HG03095 (cell line): ENCODE data around the gene GLTP.
"Not testable (repeated sequence)": the region's sequence is repeated elsewhere in the genome, so short reads cannot be mapped to it uniquely, and the experiment has no call there.

ENCODE experiments used
- ATAC-seq: cut with Tn5 transposase; IDR thresholded peaks from one replicate; pipeline ENCODE4 v1.9.1; 2021; ENCODE audit warnings: moderate library complexity; ENCODE audit not compliant: unreplicated experiment

Gene GLTP

DNA sequence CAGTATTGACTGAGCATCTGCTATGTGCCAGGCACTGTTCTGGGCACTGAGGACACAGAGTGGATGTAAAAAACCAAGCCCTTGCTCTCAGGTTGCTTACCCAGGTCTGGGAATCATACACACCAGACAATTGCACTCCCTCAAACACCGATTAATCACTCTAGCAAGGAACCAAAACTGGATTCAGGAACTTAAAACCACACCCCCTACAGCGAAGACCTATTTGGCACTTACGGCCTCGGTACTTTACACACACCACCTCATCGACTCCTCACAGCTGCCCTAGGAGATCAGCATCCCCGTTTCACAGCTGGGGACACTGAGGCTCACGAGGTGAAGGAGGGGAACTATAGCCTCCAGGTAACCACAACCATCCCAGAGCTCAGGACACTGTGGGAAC is 1.6 kb downstream of the GLTP start:
- no peak for ATAC-seq

DNA sequence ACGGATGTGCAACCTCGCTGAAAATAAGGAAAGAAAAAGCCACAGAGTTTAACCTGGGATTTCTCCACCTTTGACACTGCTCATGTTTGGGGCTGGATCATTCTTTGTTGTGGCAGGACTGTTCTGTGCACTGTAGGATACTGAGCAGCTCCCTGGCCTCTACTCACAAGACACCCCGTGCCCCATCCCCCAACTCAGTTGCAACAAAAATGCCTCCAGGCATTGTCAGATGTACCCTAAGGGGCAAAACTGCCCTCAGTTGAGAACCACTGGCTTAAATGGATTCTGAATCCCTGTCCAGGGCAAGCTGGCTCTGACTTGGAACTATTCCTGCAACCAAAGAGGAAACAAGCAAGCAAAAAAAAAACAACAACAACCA is 2.1 kb downstream of the GLTP start:
- no peak for ATAC-seq

DNA sequence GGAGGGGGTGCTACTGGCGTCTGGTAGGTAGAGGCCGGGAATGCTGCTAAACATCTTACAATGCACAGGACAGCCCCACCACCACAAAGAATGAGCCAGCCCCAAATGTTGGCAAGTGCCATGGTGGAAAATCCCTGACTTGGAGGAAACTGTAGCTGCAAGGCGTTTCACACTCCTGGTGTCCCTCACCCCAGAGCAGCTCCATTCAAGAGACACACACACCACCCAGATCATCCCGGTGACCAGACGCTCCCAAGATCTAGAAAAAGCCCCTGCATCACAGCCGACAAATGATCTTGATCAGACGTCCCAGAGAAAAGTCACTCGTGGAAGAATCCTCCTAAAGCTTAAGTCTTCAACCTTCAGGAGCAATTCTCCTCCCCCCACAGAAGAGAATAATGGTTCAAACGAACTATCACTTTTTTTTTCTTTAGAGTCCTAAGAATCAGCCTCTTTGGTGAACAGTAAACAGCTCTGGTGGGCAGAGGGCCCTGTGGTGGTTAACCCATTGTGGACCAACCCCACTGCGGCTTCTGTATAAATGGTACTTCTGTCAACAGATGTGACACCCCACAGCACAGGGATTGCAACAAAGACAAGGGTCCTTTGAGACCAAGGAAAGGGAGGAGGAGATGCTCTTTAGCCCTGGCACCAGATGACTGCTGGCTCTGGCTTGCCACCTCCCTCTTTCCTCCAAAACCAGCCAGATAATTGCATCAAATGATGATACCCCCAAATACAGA is 2.7 kb downstream of the GLTP start:
- ATAC-seq, result no peak

DNA sequence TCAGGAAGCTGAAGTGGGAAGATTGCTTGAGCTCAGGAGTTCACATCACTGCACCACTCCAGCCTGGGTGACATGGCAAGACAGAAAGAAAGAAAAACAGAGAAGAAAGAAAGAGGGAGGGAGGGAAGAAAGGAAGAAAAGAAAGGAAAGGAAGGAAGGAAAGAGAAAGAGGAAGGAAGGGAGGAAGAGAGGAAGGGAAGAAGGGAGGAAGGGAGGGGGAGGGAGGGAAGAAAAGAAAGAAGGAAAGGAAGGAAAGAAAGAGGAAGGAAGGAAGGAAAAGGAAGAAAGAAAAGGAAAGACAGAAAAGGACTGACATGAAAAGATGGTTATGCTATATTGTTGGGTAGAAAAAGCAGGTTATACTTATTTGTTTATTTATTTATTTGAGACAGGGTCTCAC is 3.9 kb downstream of the GLTP start:
- no peak for ATAC-seq

DNA sequence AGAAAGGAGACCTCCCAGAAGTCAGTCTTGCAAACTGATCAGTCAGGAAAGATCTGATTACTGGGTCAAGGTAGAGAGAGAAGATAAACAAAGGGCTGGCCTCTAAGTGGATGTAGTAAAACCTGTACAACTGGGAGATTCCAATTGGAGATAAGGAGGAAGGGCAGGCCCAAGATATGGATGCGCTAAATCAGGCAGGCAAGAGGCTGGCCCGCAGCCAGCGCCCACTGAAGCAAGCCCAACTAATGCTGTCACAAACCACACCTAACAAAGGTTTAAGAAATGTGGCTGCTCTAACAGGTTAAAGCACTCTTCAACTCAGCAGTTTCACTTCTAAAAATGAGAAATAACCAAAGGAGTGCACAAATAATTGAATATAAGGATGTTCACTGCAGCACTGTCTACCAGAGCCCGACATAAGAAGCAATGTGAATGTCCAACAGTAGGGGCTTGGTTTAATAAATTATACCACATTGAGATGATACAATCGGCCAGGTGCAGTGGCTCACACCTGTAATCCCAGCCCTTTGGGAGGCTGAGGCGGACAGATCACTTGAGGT is 4.7 kb downstream of the GLTP start:
- ATAC-seq, result no peak

DNA sequence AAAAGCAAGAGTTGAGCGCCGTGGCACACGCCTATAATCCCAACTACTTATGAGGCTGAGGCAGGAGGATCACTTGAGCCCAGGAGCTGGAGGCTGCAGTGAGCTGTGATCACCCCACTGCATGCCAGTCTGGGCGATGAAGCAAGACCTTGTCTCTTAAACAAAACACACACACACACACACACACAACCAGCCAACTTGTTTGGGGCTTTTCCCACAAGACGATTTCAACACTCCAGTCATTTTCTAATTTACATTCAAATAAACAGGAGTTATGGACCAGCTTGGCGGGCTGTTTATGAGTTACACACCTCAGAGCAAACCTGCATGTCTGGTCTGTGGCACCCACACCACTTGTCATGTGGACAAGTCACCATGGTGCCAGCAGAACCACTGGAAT is 6.7 kb downstream of the GLTP start:
- ATAC-seq, result no peak

DNA sequence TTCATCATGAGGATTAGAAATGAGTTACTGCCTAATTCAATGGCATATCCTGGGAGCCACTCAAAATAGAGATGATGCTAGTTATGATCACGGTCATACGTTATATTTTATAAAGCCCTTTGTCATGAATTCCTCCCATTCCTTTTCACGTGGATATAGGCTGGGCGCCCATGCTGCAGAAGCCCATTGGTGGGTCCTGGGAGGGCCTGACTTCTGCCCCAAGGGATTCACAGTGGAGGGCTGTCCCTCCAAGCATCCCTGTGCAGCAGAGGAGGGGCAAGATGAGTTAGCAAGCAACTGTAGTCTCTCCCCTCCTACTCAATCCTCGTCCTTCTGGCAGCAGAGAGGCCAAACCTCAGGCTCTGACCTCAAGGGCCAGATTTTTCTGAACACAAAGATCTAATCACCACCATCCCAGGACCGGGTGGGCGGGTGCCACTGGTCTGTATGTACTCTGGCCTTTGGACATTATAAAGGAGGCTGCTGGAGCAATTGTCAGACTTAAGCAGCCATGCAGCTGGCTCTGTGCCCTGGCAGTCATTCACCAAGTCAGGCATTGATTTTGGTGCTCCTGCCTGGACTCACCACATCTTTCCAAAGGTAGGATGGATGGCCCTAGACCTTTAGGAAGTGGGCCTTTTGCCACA is 8.6 kb downstream of the GLTP start:
- no peak for ATAC-seq

DNA sequence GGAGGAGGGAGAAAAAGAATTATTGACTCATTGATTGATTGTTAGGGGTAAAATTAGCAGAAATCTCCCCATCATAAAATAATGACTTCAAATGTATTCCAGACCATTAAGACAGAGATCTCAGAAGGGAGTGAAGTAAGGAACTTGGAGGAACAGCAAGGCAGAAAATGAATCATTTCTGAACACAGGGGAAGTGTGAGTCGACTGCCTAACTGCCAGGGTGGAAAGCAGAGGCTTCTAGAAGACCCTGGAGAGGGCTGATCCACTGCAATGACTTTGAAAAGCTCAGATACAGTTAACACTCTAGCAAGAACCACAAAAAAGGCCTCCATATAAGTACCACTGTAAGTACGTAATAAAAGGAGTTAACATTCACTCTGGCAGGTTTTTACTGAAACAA is 9.7 kb downstream of the GLTP start:
- no peak for ATAC-seq

DNA sequence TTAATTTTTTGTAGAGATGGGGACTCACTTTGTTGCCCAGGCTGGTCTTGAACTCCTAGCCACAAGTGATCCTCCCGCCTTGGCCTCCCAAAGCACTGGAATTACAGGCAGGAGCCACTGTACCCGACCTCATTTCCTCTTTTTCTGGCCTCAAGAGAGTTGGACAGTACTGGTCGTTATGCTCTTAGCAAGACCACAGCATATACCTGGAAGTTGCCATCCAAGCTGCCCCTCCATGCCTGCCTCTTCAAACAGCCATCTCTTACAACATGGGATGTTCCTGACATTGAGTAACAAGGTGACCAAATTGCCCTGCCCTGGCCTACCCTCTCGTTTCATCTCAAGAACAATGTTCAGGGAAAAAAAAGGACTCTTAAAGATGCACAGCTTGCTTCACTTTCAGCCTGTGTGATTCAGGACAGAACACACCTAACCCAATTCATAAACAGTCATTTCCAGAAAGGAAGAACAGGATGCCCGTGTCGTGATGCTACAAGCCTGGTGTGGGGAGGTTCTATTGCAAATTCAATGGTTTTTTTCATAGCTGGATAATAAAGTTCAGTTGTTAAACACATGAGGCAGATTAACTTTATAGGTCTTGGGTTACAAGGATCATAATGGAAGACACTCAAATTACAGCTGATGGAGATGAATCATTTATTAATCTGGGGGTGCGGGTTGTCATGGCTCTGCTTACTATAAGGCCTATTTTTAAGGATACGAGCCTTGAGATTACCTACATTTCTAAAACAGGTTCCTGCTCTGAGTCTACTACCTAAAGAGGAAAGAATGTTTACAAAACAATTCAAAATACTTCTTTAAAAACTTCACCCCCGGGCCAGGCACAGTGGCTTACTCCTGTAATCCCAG is 11.9 kb downstream of the GLTP start:
- no peak for ATAC-seq

DNA sequence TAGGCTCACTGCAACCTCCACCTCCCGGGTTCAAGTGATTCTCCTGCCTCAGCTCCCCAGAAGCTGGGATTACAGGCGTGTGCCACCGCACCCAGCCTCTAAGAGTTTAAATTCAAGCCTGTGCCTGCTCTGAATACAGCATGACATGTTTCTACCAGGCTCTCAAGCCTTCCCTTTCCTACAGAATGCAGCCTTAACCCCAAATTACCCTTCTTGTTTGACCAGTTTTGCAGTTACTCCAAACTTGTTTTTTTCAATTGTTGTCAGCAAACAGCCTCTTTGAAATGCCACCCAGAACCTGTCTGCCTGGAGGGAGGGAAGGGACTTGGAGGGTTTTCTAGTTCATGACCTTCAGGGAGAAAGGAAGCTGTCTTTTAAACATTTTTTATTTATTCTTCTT is 15.4 kb downstream of the GLTP start:
- ATAC-seq, result no peak

DNA sequence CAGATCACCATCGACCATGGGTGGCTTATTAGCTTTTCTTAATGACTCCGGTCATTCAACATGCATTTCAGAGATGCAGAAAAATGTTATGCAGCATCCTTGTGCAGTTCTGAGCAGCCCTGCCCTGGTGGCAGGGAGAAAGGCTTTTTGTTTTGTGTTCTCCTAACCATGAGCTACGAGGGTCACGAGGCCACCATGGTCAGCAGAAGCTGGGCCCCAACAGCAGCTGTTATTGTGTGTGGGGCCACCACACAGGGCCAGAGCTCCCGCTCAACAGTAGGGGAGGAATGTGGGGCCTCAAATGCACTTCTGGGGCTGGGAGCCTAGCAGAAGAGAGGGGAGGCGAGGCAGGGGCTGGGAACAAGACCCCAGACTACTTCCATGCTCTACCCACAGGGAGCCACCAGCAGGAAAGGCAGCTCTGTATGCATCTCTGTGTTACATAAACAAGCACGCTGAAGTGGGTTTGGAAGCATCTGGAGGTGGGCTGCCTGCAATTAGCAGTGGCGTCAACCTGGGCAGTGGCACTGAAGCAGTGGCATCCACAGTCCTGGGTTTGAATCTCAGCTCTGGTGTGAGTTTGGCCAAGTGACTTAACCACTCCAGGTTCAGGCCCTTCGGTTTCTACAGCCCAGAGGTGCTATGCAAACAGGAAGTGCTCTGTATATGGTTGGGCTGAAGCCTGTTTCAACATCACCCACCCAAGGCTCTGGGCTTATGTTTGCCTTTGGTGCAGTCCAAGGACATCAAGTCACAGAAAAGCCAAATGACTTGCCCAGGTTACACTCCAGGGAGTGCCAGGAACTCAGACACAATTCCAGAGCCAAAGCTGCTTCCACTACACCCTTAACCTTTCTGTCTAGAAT is 16.3 kb downstream of the GLTP start:
- ATAC-seq, result no peak

DNA sequence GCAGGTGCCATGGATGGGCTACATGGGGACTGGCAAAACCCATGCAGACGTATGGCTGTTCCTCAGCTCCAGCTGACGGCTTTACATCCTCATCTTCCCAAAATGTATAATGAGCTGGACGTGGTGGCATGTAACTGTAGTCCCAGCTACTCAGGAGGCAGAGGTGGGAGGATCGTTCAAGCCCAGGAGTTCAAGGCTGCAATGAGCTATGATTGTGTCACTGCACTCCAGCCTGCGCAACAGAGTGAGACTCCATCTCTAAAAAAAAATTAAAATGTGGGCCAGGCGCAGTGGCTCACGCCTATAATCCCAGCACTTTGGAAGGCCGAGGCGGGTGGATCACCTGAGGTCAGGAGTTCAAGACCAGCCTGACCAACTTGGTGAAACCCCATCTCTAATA is 17.9 kb downstream of the GLTP start:
- not testable (repeated sequence) for ATAC-seq

DNA sequence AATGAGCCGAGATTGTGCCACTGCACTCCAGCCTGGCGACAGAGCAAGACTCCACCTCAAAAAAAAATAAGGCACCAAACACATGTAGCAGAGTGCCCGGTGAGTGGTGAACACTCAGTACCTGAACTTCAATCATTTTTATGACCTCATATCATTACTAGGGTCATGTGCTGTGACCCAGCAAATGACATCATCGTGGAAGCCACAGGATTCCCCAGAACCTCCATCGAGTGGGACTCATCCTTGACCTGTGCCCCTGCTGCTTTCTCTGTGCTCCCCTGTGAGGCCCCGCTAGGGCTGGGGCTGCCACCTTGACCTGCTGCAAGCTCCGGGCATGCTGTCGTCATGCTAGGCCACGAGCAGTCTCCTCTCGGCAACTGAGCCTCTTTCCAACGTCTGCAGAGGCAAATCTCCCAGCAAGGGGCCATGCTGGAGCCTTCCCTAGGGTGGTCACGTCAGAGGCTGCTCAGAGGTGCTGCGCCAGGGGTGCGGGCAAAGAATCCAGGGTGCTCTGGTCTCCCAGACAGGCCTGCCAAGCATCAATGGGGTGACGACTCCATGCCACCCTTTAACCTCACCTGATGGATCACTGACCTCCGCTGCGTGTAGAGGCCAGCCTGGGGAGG is 18.5 kb downstream of the GLTP start:
- ATAC-seq, result no peak

DNA sequence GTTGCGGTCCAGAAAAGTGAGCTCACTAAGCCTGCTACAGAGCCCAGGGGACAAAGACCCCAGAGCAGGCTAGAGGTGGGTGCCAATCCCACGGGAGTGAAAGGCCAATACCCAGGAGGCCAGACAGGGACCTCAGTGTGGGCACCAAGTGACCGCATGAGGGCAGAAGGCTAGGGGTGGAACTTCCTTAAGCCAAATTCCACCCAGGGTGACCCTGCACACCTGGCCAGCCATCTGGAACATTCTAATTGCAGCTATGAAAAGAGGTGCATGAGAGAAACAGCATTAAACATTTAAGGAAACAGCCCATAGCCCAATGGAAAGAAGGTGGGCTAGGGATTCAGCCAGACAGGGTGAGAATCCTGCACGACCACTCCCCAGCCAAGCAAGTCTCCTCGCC is 19.4 kb downstream of the GLTP start:
- ATAC-seq, result no peak

DNA sequence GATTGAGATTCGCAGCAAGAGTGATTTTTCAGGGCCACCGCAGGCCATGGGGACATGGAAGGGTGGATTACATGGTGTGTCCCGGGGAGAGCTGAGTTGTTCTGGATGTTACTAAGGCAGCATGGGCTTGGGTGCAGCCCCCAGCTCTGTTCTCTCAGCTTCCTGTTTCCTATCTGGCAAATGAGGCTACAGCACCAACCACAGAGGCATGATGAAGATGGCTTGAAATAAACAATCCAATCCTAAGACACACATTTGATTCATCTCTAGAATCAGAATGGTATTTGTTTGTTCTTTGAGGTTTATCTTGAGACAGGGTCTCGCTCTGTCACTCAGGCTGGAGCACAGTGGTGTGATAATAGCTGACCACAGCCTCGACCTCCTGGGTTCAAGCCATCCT is 21.6 kb downstream of the GLTP start:
- ATAC-seq, result no peak

DNA sequence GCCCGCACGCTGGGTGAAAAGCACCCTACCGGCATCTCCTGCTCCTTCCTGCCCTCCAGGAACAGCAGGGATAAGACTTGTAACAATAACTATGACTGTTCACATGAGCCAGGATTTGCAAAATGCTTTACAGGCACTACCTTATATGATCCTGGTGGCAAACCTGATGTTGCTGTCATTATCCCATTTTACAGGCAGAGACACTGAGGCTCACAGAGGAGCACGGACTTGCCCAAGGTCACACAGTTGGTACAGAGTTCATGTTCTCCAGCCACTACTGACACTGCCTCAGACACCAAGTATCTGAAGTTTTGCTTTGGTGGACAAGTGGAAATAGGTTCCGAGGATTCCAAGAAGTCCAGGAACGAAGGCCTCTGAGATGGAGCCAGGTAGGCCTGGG is 22.6 kb downstream of the GLTP start:
- ATAC-seq, result no peak

DNA sequence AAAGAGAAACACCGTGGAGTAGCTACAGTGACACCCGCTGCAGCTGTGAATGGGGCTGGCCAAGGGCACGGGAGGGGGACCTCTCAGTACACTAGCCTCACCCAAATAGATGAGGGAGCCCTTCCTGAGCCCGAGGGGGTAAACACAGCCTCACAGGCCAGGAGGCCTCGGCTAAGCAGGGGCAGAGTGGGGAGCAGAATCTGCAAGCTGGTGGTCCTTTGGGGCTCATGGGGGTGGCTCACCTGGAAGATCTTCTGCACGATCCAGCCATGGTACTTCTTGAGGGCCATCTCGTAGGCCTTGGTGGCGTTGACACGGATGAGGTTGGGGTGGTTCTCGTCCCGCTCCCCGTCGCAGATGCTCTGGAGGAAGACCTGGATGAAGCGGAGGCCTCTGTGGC is 25.0 kb downstream of the GLTP start:
- ATAC-seq, result no peak

DNA sequence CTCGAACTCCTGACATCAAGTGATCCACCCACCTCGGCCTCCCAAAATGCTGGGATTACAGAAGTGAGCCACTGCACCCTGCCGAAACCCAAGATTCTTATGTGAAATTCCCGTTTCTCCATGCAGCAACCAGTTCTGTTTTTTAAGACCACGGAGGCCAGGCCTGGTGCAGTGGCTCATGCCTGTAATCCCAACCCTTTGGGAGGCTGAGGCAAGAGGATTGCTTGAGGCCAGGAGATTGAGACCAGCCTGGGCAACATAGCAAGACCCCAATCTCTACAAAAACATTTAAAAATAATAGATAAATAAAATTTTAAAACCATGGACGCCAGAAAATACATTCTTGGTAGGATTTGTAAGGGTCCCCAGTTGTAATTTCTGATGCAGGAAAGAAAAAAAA is 29.8 kb downstream of the GLTP start:
- not testable (repeated sequence) for ATAC-seq

DNA sequence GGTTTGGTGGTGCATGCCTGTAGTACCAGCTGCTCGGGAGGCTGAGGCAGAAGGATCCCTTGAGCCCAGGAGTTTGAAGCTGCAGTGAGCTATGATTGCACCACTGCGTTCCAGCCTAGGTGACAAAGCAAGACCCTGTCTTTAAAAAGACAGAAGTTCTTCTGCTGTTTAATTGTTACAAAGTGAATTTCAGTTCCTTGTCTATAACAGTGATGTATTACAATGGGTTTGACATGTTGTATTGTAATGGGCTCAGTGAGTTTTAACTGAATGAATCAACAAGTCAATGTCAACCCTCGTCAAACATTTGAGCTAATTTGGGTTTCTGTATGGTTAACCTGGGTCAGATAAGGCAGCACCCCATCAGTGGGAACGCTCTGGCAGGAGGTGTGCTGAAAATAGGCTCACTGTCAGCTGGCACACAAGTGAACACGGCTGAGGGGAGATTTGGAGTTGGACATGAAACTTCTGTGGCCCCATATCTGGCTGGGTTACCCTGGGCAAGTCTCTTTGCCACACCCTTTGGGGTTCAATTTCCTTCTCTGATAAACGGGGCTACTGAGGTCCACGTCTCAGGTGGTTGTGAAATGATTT is 33.1 kb downstream of the GLTP start:
- ATAC-seq, result no peak

DNA sequence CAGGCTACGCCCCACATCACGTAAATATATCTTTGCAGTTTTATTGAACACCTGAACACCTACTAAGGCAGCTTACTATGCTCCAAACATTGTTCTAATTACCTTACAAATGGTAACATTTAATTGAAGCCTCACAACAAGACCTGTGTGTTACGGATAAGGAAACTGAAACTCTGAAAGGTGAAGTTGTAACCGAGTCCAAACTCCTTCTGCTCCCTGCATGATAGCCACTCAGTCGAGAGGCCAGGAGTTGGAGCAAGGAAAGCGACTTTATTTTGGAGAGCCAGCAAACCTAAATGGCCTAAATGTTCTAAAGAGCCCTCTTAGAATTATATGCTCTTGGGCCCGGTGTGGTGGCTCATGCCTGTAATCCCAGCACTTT is 34.5 kb downstream of the GLTP start:
- ATAC-seq, result no peak
